HEK293 (cell line): ENCODE measurements around the gene B3GLCT.

Experiments
- CTCF ChIA-PET: fragments of 350-600 bp; formaldehyde crosslinking; extraction: SDS; loops from one replicate; lab custom pipeline; 2021; ENCODE audit warnings: antibody characterized with exemption; lab: Yijun Ruan, JAX
- POLR2A ChIA-PET: fragments of 300-600 bp; formaldehyde crosslinking; extraction: SDS; loops from one replicate; lab custom pipeline; 2020; ENCODE audit warnings: antibody characterized with exemption, inconsistent platforms; lab: Yijun Ruan, JAX
- H3K27ac ChIP-seq: fragments of 200-500 bp; sonication (Bioruptor generic); 2 replicates; pipeline ENCODE4 v1.5.1; 2014; ENCODE audit warnings: low read depth, low read length, control low read depth, inconsistent platforms; ENCODE audit errors: extremely low read depth
- H3K36me3 ChIP-seq, 2 experiments: fragments of 200-500 bp in 1 of 2; sonication (Bioruptor generic) in 1 of 2; 1 replicate in 1 of 2; 2 replicates in 1 of 2; pipeline ENCODE4 v1.5.1; 2014 to 2017; ENCODE audit warnings: inconsistent platforms in 2 of 2, low read length in 2 of 2; ENCODE audit not compliant: control insufficient read depth in 2 of 2, insufficient read depth in 1 of 2
- H3K4me1 ChIP-seq: fragments of 200-500 bp; sonication (Bioruptor generic); 2 replicates; pipeline ENCODE4 v1.5.1; 2014; ENCODE audit warnings: mild to moderate bottlenecking, low read length, inconsistent platforms; ENCODE audit not compliant: control insufficient read depth, insufficient read depth
- H3K4me3 ChIP-seq: 2 replicates; pipeline ENCODE4 v1.5.1; 2011; ENCODE audit warnings: low read depth, mild to moderate bottlenecking, control low read depth, low read length, moderate library complexity
- H3K9me3 ChIP-seq: fragments of 200-500 bp; sonication (Bioruptor generic); 2 replicates; pipeline ENCODE4 v1.5.1; 2014; ENCODE audit warnings: low read depth, low read length, inconsistent platforms; ENCODE audit not compliant: control insufficient read depth, insufficient read depth
- AEBP2 ChIP-seq: fragments of 450-650 bp; formaldehyde crosslinking; IDR thresholded peaks from 2 replicates; pipeline ENCODE4 v1.5.1; 2016; ENCODE audit warnings: missing biosample characterization, missing genetic modification characterization, borderline replicate concordance
- KLF7 ChIP-seq: fragments of 450-650 bp; formaldehyde crosslinking; IDR thresholded peaks from 2 replicates; pipeline ENCODE4 v1.5.1; 2016; ENCODE audit warnings: missing biosample characterization, missing genetic modification characterization, borderline replicate concordance
- MEIS1 ChIP-seq: sonication (generic); formaldehyde crosslinking; IDR thresholded peaks from 2 replicates; pipeline ENCODE4 v1.8.1; 2022; ENCODE audit warnings: missing genetic modification reagents, mild to moderate bottlenecking, borderline replicate concordance
- ZNF10 ChIP-seq: fragments of 450-650 bp; formaldehyde crosslinking; IDR thresholded peaks from 2 replicates; pipeline ENCODE4 v1.5.1; 2017; ENCODE audit warnings: missing biosample characterization, missing genetic modification characterization
- ZNF114 ChIP-seq: fragments of 450-650 bp; formaldehyde crosslinking; IDR thresholded peaks from 2 replicates; pipeline ENCODE4 v1.5.0; 2017; ENCODE audit warnings: missing biosample characterization, missing genetic modification characterization
- ZNF133 ChIP-seq: fragments of 450-650 bp; formaldehyde crosslinking; IDR thresholded peaks from 2 replicates; pipeline ENCODE4 v1.5.1; 2016; ENCODE audit warnings: missing biosample characterization, missing genetic modification characterization
- ZNF174 ChIP-seq: fragments of 450-650 bp; formaldehyde crosslinking; IDR thresholded peaks from 2 replicates; pipeline ENCODE4 v1.5.0; 2017; ENCODE audit warnings: missing biosample characterization, mild to moderate bottlenecking, missing genetic modification characterization
- ZNF19 ChIP-seq: fragments of 450-650 bp; formaldehyde crosslinking; IDR thresholded peaks from 2 replicates; pipeline ENCODE4; 2016; ENCODE audit warnings: missing biosample characterization, missing genetic modification characterization, low read depth
- ZNF214 ChIP-seq: fragments of 450-650 bp; formaldehyde crosslinking; IDR thresholded peaks from 2 replicates; pipeline ENCODE4 v1.5.1; 2017; ENCODE audit warnings: missing biosample characterization, mild to moderate bottlenecking, missing genetic modification characterization, borderline replicate concordance
- ZNF302 ChIP-seq: fragments of 450-650 bp; formaldehyde crosslinking; IDR thresholded peaks from 2 replicates; pipeline ENCODE4 v1.5.1; 2016; ENCODE audit warnings: missing biosample characterization, missing genetic modification characterization, low read depth
- ZNF335 ChIP-seq: fragments of 450-650 bp; formaldehyde crosslinking; conservative IDR thresholded peaks from 2 replicates; pipeline ENCODE4 v1.5.1; 2016; ENCODE audit warnings: missing biosample characterization, missing genetic modification characterization
- ZNF449 ChIP-seq: fragments of 450-650 bp; formaldehyde crosslinking; IDR thresholded peaks from 2 replicates; pipeline ENCODE4 v1.5.1; 2017; ENCODE audit warnings: missing biosample characterization, mild to moderate bottlenecking, missing genetic modification characterization, moderate library complexity
- ZNF596 ChIP-seq: fragments of 450-650 bp; IDR thresholded peaks from 2 replicates; pipeline ENCODE4 v1.5.0; 2018; ENCODE audit warnings: missing biosample characterization, mild to moderate bottlenecking, missing genetic modification characterization, moderate library complexity
- ZNF670 ChIP-seq: fragments of 450-650 bp; formaldehyde crosslinking; IDR thresholded peaks from 2 replicates; pipeline ENCODE4 v1.5.1; 2016; ENCODE audit warnings: missing biosample characterization, missing genetic modification characterization, low read depth
- TF ChIP-seq, protein P1 (sequence below): fragments of 450-650 bp; formaldehyde crosslinking; IDR thresholded peaks from 2 replicates; pipeline ENCODE4 v1.5.1; 2017; ENCODE audit warnings: missing biosample characterization, missing genetic modification characterization
- TF ChIP-seq, protein P2 (sequence below): fragments of 450-650 bp; formaldehyde crosslinking; IDR thresholded peaks from 2 replicates; pipeline ENCODE4 v1.5.1; 2016; ENCODE audit warnings: missing biosample characterization, missing genetic modification characterization
- TF ChIP-seq, protein P3 (sequence below): fragments of 450-650 bp; formaldehyde crosslinking; IDR thresholded peaks from 2 replicates; pipeline ENCODE4 v1.5.1; 2016; ENCODE audit warnings: missing biosample characterization, missing genetic modification characterization
- TF ChIP-seq, protein P4 (sequence below): fragments of 450-650 bp; formaldehyde crosslinking; IDR thresholded peaks from 2 replicates; pipeline ENCODE4 v1.5.0; 2017; ENCODE audit warnings: missing biosample characterization, missing genetic modification characterization, borderline replicate concordance

The B3GLCT gene

GRCh38 chr13:31168166-31168565 lies 31.6 kb upstream of the B3GLCT start:
- TF ChIP-seq ZNF10 (tag by site-specific recombination): no peak
- no peak for TF ChIP-seq ZNF596 (tag by site-specific recombination)
- TF ChIP-seq ZNF19 (tag by site-specific recombination): no peak
- TF ChIP-seq, protein P1, sequence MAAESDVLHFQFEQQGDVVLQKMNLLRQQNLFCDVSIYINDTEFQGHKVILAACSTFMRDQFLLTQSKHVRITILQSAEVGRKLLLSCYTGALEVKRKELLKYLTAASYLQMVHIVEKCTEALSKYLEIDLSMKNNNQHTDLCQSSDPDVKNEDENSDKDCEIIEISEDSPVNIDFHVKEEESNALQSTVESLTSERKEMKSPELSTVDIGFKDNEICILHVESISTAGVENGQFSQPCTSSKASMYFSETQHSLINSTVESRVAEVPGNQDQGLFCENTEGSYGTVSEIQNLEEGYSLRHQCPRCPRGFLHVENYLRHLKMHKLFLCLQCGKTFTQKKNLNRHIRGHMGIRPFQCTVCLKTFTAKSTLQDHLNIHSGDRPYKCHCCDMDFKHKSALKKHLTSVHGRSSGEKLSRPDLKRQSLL (tag by site-specific recombination): no peak
- no peak for TF ChIP-seq ZNF449 (tag by site-specific recombination)
- no peak for TF ChIP-seq AEBP2
- TF ChIP-seq ZNF114 (tag by site-specific recombination): no peak
- TF ChIP-seq, protein P2, sequence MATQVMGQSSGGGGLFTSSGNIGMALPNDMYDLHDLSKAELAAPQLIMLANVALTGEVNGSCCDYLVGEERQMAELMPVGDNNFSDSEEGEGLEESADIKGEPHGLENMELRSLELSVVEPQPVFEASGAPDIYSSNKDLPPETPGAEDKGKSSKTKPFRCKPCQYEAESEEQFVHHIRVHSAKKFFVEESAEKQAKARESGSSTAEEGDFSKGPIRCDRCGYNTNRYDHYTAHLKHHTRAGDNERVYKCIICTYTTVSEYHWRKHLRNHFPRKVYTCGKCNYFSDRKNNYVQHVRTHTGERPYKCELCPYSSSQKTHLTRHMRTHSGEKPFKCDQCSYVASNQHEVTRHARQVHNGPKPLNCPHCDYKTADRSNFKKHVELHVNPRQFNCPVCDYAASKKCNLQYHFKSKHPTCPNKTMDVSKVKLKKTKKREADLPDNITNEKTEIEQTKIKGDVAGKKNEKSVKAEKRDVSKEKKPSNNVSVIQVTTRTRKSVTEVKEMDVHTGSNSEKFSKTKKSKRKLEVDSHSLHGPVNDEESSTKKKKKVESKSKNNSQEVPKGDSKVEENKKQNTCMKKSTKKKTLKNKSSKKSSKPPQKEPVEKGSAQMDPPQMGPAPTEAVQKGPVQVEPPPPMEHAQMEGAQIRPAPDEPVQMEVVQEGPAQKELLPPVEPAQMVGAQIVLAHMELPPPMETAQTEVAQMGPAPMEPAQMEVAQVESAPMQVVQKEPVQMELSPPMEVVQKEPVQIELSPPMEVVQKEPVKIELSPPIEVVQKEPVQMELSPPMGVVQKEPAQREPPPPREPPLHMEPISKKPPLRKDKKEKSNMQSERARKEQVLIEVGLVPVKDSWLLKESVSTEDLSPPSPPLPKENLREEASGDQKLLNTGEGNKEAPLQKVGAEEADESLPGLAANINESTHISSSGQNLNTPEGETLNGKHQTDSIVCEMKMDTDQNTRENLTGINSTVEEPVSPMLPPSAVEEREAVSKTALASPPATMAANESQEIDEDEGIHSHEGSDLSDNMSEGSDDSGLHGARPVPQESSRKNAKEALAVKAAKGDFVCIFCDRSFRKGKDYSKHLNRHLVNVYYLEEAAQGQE: no peak
- TF ChIP-seq ZNF174: no peak
- no peak for TF ChIP-seq MEIS1 (CRISPR knock-in tag)
- TF ChIP-seq ZNF214 (tag by site-specific recombination): no peak
- TF ChIP-seq ZNF335: no peak
- no peak for TF ChIP-seq ZNF133 (tag by site-specific recombination)
- TF ChIP-seq ZNF302 (tag by site-specific recombination): no peak
- no peak for TF ChIP-seq ZNF670 (tag by site-specific recombination)
- TF ChIP-seq, protein P3, sequence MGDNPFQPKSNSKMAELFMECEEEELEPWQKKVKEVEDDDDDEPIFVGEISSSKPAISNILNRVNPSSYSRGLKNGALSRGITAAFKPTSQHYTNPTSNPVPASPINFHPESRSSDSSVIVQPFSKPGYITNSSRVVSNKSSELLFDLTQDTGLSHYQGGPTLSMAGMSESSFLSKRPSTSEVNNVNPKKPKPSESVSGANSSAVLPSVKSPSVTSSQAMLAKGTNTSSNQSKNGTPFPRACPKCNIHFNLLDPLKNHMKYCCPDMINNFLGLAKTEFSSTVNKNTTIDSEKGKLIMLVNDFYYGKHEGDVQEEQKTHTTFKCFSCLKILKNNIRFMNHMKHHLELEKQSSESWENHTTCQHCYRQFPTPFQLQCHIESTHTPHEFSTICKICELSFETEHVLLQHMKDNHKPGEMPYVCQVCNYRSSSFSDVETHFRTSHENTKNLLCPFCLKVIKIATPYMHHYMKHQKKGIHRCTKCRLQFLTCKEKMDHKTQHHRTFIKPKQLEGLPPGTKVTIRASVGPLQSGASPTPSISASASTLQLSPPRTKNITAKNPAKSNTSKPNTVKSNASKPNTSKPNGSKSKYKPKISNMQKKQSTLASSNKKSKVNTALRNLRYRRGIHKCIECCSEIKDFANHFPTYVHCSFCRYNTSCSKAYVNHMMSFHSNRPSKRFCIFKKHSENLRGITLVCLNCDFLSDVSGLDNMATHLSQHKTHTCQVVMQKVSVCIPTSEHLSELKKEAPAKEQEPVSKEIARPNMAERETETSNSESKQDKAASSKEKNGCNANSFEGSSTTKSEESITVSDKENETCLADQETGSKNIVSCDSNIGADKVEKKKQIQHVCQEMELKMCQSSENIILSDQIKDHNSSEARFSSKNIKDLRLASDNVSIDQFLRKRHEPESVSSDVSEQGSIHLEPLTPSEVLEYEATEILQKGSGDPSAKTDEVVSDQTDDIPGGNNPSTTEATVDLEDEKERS: no peak
- TF ChIP-seq KLF7: no peak
- TF ChIP-seq, protein P4, sequence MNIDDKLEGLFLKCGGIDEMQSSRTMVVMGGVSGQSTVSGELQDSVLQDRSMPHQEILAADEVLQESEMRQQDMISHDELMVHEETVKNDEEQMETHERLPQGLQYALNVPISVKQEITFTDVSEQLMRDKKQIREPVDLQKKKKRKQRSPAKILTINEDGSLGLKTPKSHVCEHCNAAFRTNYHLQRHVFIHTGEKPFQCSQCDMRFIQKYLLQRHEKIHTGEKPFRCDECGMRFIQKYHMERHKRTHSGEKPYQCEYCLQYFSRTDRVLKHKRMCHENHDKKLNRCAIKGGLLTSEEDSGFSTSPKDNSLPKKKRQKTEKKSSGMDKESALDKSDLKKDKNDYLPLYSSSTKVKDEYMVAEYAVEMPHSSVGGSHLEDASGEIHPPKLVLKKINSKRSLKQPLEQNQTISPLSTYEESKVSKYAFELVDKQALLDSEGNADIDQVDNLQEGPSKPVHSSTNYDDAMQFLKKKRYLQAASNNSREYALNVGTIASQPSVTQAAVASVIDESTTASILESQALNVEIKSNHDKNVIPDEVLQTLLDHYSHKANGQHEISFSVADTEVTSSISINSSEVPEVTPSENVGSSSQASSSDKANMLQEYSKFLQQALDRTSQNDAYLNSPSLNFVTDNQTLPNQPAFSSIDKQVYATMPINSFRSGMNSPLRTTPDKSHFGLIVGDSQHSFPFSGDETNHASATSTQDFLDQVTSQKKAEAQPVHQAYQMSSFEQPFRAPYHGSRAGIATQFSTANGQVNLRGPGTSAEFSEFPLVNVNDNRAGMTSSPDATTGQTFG (tag by site-specific recombination): no peak
- CTCF ChIA-PET: no interaction called here
- POLR2A ChIA-PET: no interaction called here

More at GRCh38 chr13:31168166-31168565, 31.6 kb upstream of the B3GLCT start:
- Histone ChIP-seq H3K27ac (no peak overlapping the region), H3K4me3 (no peak overlapping the region), H3K36me3 (no peaks in the 10 kb centered on the region), H3K9me3 (no peaks in the 10 kb centered on the region), H3K4me1 (no peaks in the 10 kb centered on the region)
